Measurements from ENCODE around the gene CCDC43.

DNA sequence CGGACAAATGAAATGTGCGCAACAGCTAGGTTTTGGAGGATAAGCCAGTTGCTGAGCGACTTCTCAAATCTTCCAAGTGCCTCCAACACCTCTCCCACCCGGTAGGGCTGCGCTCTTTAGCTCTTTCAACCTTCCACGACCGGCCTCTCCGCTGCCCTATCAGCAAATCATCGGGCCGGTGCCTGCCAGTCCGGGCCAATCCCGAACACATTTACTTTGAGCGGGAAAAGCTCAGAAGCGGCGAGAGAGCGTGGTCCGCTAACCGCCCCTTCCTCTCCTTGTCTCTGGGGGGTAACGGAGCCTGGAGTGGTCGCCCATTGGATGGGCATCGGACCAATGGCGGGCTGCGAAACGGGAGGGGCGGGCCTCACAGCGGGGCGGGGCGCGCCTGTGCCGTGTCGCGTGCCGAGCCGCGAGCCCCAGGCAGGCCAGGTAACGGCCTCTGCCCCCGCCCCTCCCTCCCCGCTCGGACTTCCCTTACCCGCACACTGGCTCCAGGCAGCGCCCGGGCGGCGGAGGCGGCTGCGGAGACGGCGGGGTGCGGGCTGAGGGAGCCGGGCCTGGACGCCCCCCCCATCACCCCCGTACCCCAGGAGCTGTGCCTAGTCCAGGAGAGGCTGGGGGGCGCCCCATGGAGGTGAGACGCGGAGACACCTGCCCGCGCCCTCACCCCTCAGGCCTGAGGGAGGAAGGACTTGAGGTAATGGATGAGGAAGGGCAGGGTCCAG is 33.4 kb downstream of the CCDC43 start, which contains the start of gene MEIOC:
- TF ChIP-seq, protein P1, sequence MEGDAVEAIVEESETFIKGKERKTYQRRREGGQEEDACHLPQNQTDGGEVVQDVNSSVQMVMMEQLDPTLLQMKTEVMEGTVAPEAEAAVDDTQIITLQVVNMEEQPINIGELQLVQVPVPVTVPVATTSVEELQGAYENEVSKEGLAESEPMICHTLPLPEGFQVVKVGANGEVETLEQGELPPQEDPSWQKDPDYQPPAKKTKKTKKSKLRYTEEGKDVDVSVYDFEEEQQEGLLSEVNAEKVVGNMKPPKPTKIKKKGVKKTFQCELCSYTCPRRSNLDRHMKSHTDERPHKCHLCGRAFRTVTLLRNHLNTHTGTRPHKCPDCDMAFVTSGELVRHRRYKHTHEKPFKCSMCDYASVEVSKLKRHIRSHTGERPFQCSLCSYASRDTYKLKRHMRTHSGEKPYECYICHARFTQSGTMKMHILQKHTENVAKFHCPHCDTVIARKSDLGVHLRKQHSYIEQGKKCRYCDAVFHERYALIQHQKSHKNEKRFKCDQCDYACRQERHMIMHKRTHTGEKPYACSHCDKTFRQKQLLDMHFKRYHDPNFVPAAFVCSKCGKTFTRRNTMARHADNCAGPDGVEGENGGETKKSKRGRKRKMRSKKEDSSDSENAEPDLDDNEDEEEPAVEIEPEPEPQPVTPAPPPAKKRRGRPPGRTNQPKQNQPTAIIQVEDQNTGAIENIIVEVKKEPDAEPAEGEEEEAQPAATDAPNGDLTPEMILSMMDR (IDR thresholded peaks at IDR 0.05) = no peak
- no peak for TF ChIP-seq POLR2A (IDR thresholded peaks at IDR 0.05)
